Lower leg skin (tissue), 3 donors: ENCODE data around the gene AOPEP.

Experiments
- POLR2A ChIP-seq, 2 donors: fragments of 450-650 bp; IDR thresholded peaks; one replicate each; pipeline ENCODE4 v1.6.1; 2016 to 2017; ENCODE audit warnings: antibody characterized with exemption in 2 of 2, mild to moderate bottlenecking in 1 of 2, moderate library complexity in 1 of 2
- TF ChIP-seq, protein P1 (sequence below), 3 donors: fragments of 450-650 bp; IDR thresholded peaks; one replicate each; pipeline ENCODE4 v1.5.1; 2016; ENCODE audit warnings: antibody characterized with exemption in 3 of 3, mild to moderate bottlenecking in 3 of 3, moderate library complexity in 2 of 3

DNA sequence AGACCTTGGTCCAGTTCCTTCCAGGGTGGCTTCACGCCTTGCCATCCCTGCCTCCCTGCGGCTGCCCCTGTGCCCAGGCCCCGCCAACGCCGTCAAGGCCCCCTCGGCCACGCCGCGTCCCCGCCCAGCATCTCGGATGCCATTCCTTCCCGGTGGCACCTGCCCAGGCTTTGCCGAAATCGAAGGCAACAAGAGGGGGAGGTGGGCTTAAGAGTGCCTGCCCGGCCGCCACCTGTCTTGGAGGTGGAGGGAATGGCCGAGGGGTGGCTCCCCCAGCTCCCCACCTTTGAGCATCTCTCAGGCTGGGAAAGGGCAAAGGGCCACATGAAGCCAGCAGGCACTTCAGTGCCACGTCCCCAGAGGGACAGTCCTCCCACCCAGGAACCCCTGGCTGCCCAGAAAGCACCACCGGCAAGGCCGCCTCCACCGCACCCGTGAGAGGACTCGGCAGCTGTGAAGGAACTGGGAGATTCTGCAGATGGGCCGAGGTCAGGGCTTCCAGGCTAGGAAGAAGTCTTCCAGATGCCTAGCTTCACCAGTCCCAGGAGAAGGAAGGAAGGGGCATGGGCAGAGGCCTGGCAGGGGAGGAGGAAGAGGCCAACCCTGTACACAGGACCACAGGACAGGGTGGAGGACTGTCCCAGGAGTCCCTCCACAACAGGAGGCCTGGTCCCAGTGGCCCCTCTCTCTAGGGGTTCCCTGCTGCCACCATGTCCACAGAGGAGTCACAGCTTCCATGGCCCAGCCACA is 373.0 kb downstream of the AOPEP start:
- TF ChIP-seq, protein P1, sequence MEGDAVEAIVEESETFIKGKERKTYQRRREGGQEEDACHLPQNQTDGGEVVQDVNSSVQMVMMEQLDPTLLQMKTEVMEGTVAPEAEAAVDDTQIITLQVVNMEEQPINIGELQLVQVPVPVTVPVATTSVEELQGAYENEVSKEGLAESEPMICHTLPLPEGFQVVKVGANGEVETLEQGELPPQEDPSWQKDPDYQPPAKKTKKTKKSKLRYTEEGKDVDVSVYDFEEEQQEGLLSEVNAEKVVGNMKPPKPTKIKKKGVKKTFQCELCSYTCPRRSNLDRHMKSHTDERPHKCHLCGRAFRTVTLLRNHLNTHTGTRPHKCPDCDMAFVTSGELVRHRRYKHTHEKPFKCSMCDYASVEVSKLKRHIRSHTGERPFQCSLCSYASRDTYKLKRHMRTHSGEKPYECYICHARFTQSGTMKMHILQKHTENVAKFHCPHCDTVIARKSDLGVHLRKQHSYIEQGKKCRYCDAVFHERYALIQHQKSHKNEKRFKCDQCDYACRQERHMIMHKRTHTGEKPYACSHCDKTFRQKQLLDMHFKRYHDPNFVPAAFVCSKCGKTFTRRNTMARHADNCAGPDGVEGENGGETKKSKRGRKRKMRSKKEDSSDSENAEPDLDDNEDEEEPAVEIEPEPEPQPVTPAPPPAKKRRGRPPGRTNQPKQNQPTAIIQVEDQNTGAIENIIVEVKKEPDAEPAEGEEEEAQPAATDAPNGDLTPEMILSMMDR (IDR thresholded peaks at IDR 0.05) = no peak
- no peak for TF ChIP-seq POLR2A (IDR thresholded peaks at IDR 0.05)
